GM23338 (cell line): ENCODE results near the gene HOTAIR.

ENCODE experiments used
- CREB1 ChIP-seq: fragments of 250-450 bp; sonication (Bioruptor Pico); IDR thresholded peaks from 2 replicates; pipeline ENCODE4 v1.5.0; 2020; ENCODE audit warnings: low read depth, mild to moderate bottlenecking, moderate library complexity
- EZH2 ChIP-seq: fragments of 200-600 bp; sonication (generic); IDR thresholded peaks from one replicate; pipeline ENCODE4 v1.8.0; 2017; ENCODE audit warnings: antibody characterized with exemption, mild to moderate bottlenecking, low read depth; ENCODE audit not compliant: unreplicated experiment
- EZH2phosphoT487 ChIP-seq: fragments of 200-600 bp; sonication (generic); IDR thresholded peaks from one replicate; pipeline ENCODE4 v1.8.1; 2018; ENCODE audit warnings: antibody characterized with exemption; ENCODE audit not compliant: unreplicated experiment
- JUNB ChIP-seq: IDR thresholded peaks from one replicate; pipeline ENCODE4 v1.6.1; 2016; ENCODE audit warnings: antibody characterized with exemption; ENCODE audit not compliant: unreplicated experiment
- NANOG ChIP-seq: IDR thresholded peaks from 2 replicates; pipeline ENCODE4 v1.6.1; 2016; ENCODE audit warnings: antibody characterized with exemption, borderline replicate concordance
- POLR2AphosphoS5 ChIP-seq: IDR thresholded peaks from 2 replicates; pipeline ENCODE4 v1.6.1; 2016; ENCODE audit warnings: antibody characterized with exemption, low read depth
- STAT1 ChIP-seq: IDR thresholded peaks from one replicate; pipeline ENCODE4 v1.6.1; 2016; ENCODE audit warnings: antibody characterized with exemption; ENCODE audit not compliant: unreplicated experiment
- ZNF114 ChIP-seq: fragments of 250-450 bp; sonication (Bioruptor Pico); IDR thresholded peaks from 2 replicates; pipeline ENCODE4 v1.5.0; 2020; ENCODE audit warnings: mild to moderate bottlenecking, moderate library complexity
- ZNF331 ChIP-seq: fragments of 250-450 bp; sonication (Bioruptor Pico); IDR thresholded peaks from 2 replicates; pipeline ENCODE4 v1.5.0; 2020; ENCODE audit warnings: low read depth, mild to moderate bottlenecking, moderate library complexity
- TF ChIP-seq, protein P1 (sequence below), 2 experiments: fragments of 200-600 bp in 1 of 2; sonication (generic) in 1 of 2; conservative IDR thresholded peaks; 2 replicates each; pipeline versions ENCODE4 v1.5.1 to v1.6.1; 2016 to 2017; ENCODE audit warnings: antibody characterized with exemption in 2 of 2, low read depth in 2 of 2, mild to moderate bottlenecking in 2 of 2, moderate library complexity in 1 of 2
- TF ChIP-seq, protein P2 (sequence below): IDR thresholded peaks from one replicate; pipeline ENCODE4 v1.6.1; 2018; ENCODE audit warnings: antibody characterized with exemption; ENCODE audit not compliant: unreplicated experiment
- TF ChIP-seq, protein P3 (sequence below): IDR thresholded peaks from 2 replicates; pipeline ENCODE4 v1.6.1; 2016; ENCODE audit warnings: antibody characterized with exemption

DNA sequence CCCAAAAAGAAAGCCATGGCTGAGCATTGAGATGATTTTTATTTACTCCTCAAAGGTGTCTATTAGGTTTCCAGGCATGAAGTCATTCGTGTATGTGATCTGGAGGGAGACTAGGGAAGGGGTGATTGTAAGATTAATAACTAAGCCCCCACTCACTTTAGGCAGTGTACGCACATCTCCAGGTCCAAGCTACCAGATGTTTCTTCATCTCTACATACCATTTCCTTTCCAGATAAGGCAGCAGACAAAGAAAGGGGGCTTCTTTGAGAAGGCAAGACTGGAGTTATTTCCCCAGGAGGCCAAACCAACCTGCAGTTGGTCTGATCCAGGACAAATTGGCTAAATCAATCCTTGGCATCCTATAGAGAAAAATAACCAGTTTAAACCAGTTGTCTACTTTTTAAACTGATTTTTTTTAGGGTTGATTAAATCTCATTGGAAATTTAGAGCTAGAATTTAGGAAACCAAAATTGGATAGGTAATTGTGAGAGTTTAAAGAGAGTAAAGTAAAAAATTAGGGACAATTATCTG is 32.2 kb downstream of the HOTAIR start:
- TF ChIP-seq POLR2AphosphoS5 (no peak), EZH2 (peak; percentile 92), EZH2phosphoT487 (peak; percentile 22), CREB1 (CRISPR knock-in tag) (no peak), JUNB (no peak), ZNF114 (CRISPR knock-in tag) (no peak), STAT1 (no peak), NANOG (no peak), ZNF331 (CRISPR knock-in tag) (no peak)
- TF ChIP-seq, protein P1, sequence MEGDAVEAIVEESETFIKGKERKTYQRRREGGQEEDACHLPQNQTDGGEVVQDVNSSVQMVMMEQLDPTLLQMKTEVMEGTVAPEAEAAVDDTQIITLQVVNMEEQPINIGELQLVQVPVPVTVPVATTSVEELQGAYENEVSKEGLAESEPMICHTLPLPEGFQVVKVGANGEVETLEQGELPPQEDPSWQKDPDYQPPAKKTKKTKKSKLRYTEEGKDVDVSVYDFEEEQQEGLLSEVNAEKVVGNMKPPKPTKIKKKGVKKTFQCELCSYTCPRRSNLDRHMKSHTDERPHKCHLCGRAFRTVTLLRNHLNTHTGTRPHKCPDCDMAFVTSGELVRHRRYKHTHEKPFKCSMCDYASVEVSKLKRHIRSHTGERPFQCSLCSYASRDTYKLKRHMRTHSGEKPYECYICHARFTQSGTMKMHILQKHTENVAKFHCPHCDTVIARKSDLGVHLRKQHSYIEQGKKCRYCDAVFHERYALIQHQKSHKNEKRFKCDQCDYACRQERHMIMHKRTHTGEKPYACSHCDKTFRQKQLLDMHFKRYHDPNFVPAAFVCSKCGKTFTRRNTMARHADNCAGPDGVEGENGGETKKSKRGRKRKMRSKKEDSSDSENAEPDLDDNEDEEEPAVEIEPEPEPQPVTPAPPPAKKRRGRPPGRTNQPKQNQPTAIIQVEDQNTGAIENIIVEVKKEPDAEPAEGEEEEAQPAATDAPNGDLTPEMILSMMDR (conservative IDR thresholded peaks at IDR 0.05; ENCODE audit: low read depth in 2 of 2) = no peak
- TF ChIP-seq, protein P2, sequence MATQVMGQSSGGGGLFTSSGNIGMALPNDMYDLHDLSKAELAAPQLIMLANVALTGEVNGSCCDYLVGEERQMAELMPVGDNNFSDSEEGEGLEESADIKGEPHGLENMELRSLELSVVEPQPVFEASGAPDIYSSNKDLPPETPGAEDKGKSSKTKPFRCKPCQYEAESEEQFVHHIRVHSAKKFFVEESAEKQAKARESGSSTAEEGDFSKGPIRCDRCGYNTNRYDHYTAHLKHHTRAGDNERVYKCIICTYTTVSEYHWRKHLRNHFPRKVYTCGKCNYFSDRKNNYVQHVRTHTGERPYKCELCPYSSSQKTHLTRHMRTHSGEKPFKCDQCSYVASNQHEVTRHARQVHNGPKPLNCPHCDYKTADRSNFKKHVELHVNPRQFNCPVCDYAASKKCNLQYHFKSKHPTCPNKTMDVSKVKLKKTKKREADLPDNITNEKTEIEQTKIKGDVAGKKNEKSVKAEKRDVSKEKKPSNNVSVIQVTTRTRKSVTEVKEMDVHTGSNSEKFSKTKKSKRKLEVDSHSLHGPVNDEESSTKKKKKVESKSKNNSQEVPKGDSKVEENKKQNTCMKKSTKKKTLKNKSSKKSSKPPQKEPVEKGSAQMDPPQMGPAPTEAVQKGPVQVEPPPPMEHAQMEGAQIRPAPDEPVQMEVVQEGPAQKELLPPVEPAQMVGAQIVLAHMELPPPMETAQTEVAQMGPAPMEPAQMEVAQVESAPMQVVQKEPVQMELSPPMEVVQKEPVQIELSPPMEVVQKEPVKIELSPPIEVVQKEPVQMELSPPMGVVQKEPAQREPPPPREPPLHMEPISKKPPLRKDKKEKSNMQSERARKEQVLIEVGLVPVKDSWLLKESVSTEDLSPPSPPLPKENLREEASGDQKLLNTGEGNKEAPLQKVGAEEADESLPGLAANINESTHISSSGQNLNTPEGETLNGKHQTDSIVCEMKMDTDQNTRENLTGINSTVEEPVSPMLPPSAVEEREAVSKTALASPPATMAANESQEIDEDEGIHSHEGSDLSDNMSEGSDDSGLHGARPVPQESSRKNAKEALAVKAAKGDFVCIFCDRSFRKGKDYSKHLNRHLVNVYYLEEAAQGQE = no peak
- TF ChIP-seq, protein P3, sequence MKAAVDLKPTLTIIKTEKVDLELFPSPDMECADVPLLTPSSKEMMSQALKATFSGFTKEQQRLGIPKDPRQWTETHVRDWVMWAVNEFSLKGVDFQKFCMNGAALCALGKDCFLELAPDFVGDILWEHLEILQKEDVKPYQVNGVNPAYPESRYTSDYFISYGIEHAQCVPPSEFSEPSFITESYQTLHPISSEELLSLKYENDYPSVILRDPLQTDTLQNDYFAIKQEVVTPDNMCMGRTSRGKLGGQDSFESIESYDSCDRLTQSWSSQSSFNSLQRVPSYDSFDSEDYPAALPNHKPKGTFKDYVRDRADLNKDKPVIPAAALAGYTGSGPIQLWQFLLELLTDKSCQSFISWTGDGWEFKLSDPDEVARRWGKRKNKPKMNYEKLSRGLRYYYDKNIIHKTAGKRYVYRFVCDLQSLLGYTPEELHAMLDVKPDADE = no peak
